Pancreas (tissue), 10 donors: ENCODE measurements around the gene RBMS1. TPM values are rescaled to one million over a fixed set of nuclear protein-coding genes. Genes with fewer than 3 reads are reported as not detected.
A peak's percentile ranks its signal among the peaks of the same experiment; 100 is the strongest.

ENCODE experiments used
- ATAC-seq, 4 donors: fragments of 200-7000 bp; cut with Tn5 transposase; one replicate each; pipeline versions ENCODE4 v1.8.0 to v1.9.1; 2020; ENCODE audit warnings: mild to moderate bottlenecking in 4 of 4, moderate library complexity in 4 of 4
- DNase-seq, 6 donors: peaks; one replicate each; pipeline ENCODE4 v3.0.0-alpha.2; 2020
- FAIRE-seq: peaks from 2 replicates; lab custom pipeline; 2012; peaks lifted over from hg19 to GRCh38; lab: Jason Lieb, UNC
- H3K27ac ChIP-seq, 4 donors: fragments of 200-600 bp; sonication (generic); 1 replicate in 3 of 4; 2 replicates in 1 of 4; pipeline versions ENCODE4 v1.5.0 to v1.8.0; 2020
- H3K27me3 ChIP-seq, 4 donors: fragments of 200-600 bp; one replicate each; pipeline ENCODE4 v1.8.0; 2021
- H3K36me3 ChIP-seq, 3 donors: fragments of 200-600 bp; sonication (generic) in 1 of 3; one replicate each; pipeline versions ENCODE4 v1.5.0 to v1.8.0; 2020 to 2021
- H3K4me1 ChIP-seq, 3 donors: fragments of 200-600 bp; one replicate each; pipeline ENCODE4 v1.8.0; 2021
- H3K4me3 ChIP-seq, 4 donors: fragments of 200-600 bp; sonication (generic) in 2 of 4; one replicate each; pipeline versions ENCODE4 v1.5.0 to v1.8.0; 2020 to 2021
- H3K9me3 ChIP-seq, 4 donors: fragments of 200-600 bp; one replicate each; pipeline ENCODE4 v1.8.0; 2021
- CTCF ChIP-seq, 4 donors: fragments of 200-600 bp; sonication (generic) in 3 of 4; IDR thresholded peaks; one replicate each; pipeline versions ENCODE4 v1.5.0 to v1.8.0; 2021; ENCODE audit warnings: antibody characterized with exemption in 4 of 4
- WGBS, 2 donors: extraction: QIAGEN DNeasy Blood & Tissue Kit; methylation state at CpG; one replicate each; pipeline ENCODE4 v1.1.7; 2013; 5-methylcytosine and 5-hydroxymethylcytosine counted together
- intact Hi-C, 3 donors: fragments of 100-400 bp; cut with DNase I; formaldehyde crosslinking; loops; one replicate each; pipeline versions ENCODE4 v1.11.1 to v1.14.2; 2022
- polyA plus RNA-seq, 2 donors: library from polyadenylated mRNA; stranded (reverse); fragments of 200-250 nt; gene quantifications; one replicate each; pipeline ENCODE4 v1.2.3, GENCODE V29; 2013
- total RNA-seq, 6 donors: library from RNA; stranded (reverse); fragmentation: NEBNext Ultra II Directional in 4 of 6; extraction: Animal tissue kit (Norgen Biotek cat#: 25700) in 4 of 6; gene quantifications; one replicate each; pipeline versions ENCODE4 v1.2.1 to v1.2.4, GENCODE V29; 2021 to 2023
- donor health status: healthy with polysubstance abuse.
- donor health status: DM: no; HTN: no; CAD: no; lungs with moderate emphysema.
- donor health status: DM: no; HTN: no; CAD: no.
- donor health status: control.
- donor health status: control.
- donor health status: Bipolar disorder and iron deficiency.
- donor health status: DM: yes; HTN: yes; CAD: no.
- donor health status: DM: no; HTN: no; CAD: no.
- donor health status: DM: no; HTN: no; CAD: no.
- donor health status: DM: yes; HTN: yes; CAD: no.

RBMS1 gene
- total and polyA plus RNA-seq, 8 donors = 6.3 to 26.1 (median 8.7) TPM

- H3K27ac ChIP-seq = peak overlapping the region in 1 of 4 donors; percentile 15
- no peaks in the 10 kb centered on the region for H3K36me3 ChIP-seq
- no peak for FAIRE-seq
- WGBS, 2 donors = 92 to 94% methylated on average over 6 of the region's 6 CpGs
- H3K4me1 ChIP-seq = no peaks in the 10 kb centered on the region
- no peaks in the 10 kb centered on the region for H3K9me3 ChIP-seq
- H3K4me3 ChIP-seq = no peak overlapping the region
- TF ChIP-seq CTCF (IDR thresholded peaks at IDR 0.05) = no peak
- no peaks in the 10 kb centered on the region for H3K27me3 ChIP-seq
- DNase-seq = no peak
- peak in 1 of 4 donors; percentile 57 for ATAC-seq
- intact Hi-C loops = no loop called here
Observed at GRCh38 chr2:160293391-160294091, 200.1 kb downstream of the RBMS1 start.

- DNase-seq = no peak
- Histone ChIP-seq H3K36me3 (no peaks in the 10 kb centered on the region), H3K27ac (no peak overlapping the region), H3K9me3 (no peaks in the 10 kb centered on the region), H3K4me3 (no peak overlapping the region), H3K4me1 (no peaks in the 10 kb centered on the region), H3K27me3 (no peaks in the 10 kb centered on the region)
- no peak for TF ChIP-seq CTCF (IDR thresholded peaks at IDR 0.05)
- intact Hi-C loops = no loop called here
- FAIRE-seq = no peak
- 70 to 83% methylated on average over 1 of the region's 1 CpG for WGBS, 2 donors
- ATAC-seq = no peak
Observed at GRCh38 chr2:160292225-160292624, 201.4 kb downstream of the RBMS1 start.

GRCh38 chr2:160291382-160291781, 202.2 kb downstream of the RBMS1 start:
- no peak for DNase-seq
- Histone ChIP-seq H3K4me1 (no peaks in the 10 kb centered on the region), H3K27me3 (no peaks in the 10 kb centered on the region), H3K27ac (no peak overlapping the region), H3K4me3 (no peak overlapping the region), H3K36me3 (no peaks in the 10 kb centered on the region), H3K9me3 (no peaks in the 10 kb centered on the region)
- intact Hi-C loops = no loop called here
- no peak for TF ChIP-seq CTCF (IDR thresholded peaks at IDR 0.05)
- FAIRE-seq = no peak
- no peak for ATAC-seq
- 76 to 85% methylated on average over 4 of the region's 4 CpGs for WGBS, 2 donors

GRCh38 chr2:160290598-160290997, 203.0 kb downstream of the RBMS1 start:
- ATAC-seq (no peak), FAIRE-seq (no peak), DNase-seq (no peak)
- H3K36me3 ChIP-seq = no peaks in the 10 kb centered on the region
- no peak for TF ChIP-seq CTCF (IDR thresholded peaks at IDR 0.05)
- H3K27ac ChIP-seq = no peak overlapping the region
- WGBS, 2 donors = 88 to 91% methylated on average over 3 of the region's 3 CpGs
- no peaks in the 10 kb centered on the region for H3K27me3 ChIP-seq
- no peak overlapping the region for H3K4me3 ChIP-seq
- no peaks in the 10 kb centered on the region for H3K9me3 ChIP-seq
- no peaks in the 10 kb centered on the region for H3K4me1 ChIP-seq
- intact Hi-C loops = no loop called here

- DNase-seq = no peak
- H3K9me3 ChIP-seq = no peaks in the 10 kb centered on the region
- ATAC-seq = no peak
- H3K4me1 ChIP-seq = no peaks in the 10 kb centered on the region
- TF ChIP-seq CTCF (IDR thresholded peaks at IDR 0.05) = no peak
- no peak for FAIRE-seq
- no peaks in the 10 kb centered on the region for H3K27me3 ChIP-seq
- peaks cover 0 to under 1% (median 0%) of the 10 kb centered on the region in 3 donors for H3K36me3 ChIP-seq
- H3K4me3 ChIP-seq = no peak overlapping the region
- no peak overlapping the region for H3K27ac ChIP-seq
- 77% methylated on average over 3 of the region's 3 CpGs for WGBS, 2 donors
- intact Hi-C loops = no loop called here
Observed at GRCh38 chr2:160289831-160290230, 203.8 kb downstream of the RBMS1 start.
